A549 treated with AZD2906 at 1 μM for 4 hours (cell line): ENCODE results near the gene ADAMTS4. TPM values are rescaled to one million over a fixed set of nuclear protein-coding genes. Genes with fewer than 3 reads are reported as not detected.

ENCODE experiments used
- total RNA-seq: library from RNA; stranded (reverse); fragments of 200-300 nt; extraction: Qiagen RNA extraction; gene quantifications from 5 replicates; pipeline ENCODE4 v1.2.3, GENCODE V29; 2022

Gene ADAMTS4, protein sequence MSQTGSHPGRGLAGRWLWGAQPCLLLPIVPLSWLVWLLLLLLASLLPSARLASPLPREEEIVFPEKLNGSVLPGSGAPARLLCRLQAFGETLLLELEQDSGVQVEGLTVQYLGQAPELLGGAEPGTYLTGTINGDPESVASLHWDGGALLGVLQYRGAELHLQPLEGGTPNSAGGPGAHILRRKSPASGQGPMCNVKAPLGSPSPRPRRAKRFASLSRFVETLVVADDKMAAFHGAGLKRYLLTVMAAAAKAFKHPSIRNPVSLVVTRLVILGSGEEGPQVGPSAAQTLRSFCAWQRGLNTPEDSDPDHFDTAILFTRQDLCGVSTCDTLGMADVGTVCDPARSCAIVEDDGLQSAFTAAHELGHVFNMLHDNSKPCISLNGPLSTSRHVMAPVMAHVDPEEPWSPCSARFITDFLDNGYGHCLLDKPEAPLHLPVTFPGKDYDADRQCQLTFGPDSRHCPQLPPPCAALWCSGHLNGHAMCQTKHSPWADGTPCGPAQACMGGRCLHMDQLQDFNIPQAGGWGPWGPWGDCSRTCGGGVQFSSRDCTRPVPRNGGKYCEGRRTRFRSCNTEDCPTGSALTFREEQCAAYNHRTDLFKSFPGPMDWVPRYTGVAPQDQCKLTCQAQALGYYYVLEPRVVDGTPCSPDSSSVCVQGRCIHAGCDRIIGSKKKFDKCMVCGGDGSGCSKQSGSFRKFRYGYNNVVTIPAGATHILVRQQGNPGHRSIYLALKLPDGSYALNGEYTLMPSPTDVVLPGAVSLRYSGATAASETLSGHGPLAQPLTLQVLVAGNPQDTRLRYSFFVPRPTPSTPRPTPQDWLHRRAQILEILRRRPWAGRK
- 0.01 to 0.02 TPM (median 0.01 TPM) in 4 of 5 replicates, not detected in the other for total RNA-seq

DNA sequence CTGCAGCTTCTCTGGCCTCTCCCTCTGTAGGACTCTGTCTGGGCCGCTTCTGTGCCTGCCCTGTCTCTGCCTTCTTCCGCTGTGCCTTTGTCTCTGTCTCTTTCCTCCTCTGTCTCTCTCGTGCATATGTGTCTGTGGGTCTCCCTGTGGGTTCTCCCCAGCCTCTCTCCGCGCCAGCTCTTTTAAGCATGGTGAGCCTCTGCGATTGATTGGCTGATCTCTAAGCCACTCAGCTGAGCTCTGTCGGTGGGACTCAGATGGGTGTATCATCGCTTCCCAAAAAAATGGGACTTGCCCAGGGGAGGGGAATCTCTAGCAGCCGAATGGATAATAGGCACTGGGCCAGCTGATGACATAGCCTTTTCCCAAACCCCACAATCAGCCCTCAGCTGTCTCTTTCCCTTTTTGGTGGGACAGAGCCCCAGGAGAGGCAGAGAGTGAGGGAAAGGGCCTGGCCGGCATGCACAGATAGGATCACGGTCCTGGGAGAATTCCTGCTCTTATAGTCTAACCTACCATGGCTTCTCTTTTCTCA lies at the start of gene ADAMTS4:
Gene ADAMTS4 (minus strand): TSS at position 158 of the 535 bp plus-strand sequence. CDS start 427 bp downstream, outside the sequence.

DNA sequence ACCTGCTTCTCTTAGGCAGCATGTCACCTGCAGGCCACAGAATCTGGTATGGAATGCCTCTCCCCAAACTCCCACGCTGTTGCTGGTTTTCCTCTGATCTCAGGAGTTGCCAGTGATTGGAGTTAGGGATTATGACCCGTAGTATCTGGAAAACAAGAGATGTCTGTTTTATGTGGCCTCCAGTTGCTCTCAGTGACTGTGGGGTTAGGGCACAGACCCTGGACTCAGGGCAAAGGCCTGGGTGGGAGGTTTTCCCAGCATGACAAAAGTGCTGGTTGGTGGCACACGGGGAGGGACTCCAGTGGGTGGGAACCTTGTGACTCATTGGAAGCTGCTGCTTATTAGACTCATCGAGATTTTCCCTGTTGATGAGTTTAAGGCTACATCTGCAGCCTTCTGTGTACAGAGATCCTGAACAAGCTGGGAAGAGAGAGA lies 39.2 kb upstream of the ADAMTS4 start, which contains the start of gene NR1I3:
Gene NR1I3 (minus strand): TSS at position 165 of the 435 bp plus-strand sequence. CDS start 1,638 bp downstream, outside the sequence.

DNA sequence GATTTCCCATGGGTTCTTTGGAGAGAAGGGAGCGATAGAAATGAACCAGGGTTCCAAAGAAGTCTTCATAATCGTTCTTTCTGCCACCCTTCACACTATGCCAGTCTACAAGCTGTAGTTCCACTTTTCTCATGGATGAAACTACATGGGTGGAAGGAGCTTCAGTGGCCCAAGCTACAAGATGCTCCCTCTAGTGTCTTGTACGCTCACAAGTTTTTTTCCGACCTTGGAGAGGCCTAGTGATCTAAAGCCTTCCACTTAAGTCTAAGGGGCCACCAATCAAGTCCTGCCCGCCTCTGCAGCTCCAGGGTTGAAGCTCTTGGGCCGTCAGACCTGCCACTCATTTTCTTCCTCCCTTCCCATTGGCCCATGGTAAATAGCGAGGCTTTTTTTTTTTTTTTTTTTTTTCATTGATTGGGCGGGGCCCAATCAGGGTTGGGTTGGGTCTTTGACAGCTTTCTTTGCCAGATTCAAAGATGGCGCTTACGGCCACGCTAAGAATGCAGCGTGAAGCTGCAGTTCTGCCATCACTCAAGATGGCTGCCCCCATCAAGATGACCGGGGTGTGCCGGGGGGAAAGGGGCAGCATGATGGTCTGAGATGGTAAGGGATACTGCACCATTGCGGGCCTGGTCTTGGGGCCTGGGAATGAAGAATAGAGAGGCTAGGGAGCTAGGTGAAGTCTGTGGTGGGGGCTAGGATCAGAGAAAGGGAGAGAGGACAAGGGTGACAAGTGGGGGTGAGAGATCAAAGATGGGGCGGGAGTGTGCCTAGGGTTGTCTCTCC lies 26.9 kb upstream of the ADAMTS4 start, which contains the start of gene TOMM40L:
Gene TOMM40L (plus strand): TSS at position 527 of the 786 bp plus-strand sequence. CDS start 430 bp downstream, outside the sequence.

DNA sequence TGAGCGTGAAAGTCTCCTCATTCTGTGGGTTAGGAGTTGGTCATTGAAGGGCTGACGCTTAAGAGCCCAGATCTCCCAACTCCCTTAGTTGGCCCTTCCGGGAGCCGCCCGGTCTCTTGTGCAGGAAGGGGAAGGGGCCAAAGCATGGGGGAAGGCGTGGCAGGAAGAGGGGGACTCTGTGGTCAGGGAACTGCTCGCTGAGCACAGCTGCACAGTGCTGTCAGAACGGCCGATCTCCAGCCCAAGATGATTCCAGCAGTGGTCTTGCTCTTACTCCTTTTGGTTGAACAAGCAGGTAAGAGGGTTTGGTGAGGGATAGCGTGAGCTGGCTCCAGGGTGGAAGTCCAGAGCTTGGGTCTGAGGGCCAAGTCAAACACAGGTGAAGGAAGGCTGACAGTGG lies 16.2 kb upstream of the ADAMTS4 start, which contains the start of gene FCER1G:
Gene FCER1G (plus strand): TSS at position 220 of the 400 bp plus-strand sequence. CDS start 27 bp downstream, at position 247.

DNA sequence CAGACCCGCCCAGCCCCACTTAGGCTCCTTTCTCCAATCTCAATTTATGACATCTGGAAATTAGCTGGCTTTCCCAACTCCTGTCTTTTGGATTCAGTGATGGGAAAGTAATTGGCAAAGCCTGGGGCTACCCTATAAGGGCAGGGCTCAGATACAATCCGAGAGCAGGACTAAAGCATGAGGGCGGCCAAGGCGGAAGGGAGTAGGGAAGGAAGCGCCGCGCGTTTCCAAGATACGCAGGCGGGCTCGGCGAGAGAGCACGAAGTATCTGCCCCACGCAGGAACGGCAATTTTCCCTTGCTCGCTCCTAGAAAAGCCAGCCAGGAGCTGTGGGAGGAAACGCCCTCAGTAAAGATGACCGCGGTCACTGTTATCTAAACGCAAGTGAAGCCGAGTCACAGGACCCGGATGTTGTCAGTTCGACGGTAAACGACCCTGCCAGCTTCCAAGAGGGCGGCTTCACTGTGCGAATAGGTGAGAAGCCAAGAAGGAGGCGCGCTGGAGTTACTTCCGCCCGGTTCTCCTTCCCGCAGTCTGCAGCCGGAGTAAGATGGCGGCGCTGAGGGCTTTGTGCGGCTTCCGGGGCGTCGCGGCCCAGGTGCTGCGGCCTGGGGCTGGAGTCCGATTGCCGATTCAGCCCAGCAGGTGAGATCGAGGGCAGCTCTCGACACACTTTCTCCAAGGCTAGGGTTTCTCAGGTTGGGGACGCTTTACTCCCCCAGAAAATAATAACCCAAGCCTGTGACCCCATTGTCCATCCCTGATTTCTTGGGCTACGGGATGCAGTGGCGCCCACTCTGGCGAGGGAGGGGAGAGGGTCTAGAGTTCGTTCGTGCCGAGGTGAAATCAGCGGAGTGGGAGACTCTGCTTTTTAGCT lies 3.2 kb upstream of the ADAMTS4 start, which contains the start of gene NDUFS2:
Gene NDUFS2 (plus strand): TSS at position 532 of the 877 bp plus-strand sequence. CDS start 19 bp downstream, at position 551.

GRCh38 chr1:161177112-161177935 lies 21.5 kb downstream of the ADAMTS4 start, which contains the start of gene B4GALT3:
TSS of gene B4GALT3 (minus strand) at chr1:161177507. CDS start at chr1:161176060, 1,447 bp downstream.

DNA sequence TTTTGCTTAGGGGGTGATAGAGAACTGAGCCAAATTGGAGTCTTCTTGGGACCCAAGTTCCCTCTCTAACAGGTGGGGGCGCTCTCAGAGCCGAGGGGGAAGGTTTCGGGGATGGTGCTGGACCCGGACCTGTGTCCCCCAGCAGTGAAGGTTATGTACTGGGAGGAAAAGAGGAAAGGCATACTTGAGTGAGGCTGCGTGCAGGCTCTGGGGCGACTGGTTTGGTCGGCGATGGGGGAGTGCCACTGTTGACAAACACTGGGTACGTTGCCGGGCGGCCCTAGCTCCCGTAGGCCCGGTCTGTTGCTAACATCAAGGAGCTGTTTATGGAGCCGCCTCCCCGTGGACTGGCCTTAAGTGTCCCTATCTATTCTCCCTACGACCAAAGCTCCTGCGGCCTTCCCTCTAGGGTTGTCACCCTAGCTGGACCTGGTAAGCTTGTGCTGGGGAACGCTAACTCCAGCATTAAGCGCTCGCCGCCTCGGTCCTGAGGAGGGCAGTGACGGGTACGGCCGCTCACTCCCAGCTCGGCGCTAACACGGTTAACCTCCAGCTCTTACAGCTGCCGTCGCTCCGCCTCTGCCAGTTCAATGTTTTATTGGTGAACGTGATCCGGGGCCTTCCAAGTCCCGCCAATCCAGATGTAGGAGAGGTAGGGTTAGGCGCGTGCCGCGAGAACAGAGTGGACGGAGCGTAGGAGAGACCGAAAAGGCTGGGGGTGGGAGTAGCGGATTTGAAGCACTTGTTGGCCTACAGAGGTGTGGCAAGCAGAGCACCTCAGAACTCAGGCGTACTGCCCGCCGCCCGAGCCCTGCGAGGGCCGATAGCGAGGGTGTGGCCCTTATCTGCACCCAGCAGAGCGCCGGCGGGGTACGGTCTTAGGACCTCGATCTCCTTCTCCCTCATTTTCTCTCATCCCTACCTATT lies 32.8 kb downstream of the ADAMTS4 start, which contains the start of gene PPOX:
Gene PPOX (plus strand): TSS at position 685 of the 927 bp plus-strand sequence. CDS start 422 bp downstream, outside the sequence.

GRCh38 chr1:161159087-161159912 lies 39.6 kb downstream of the ADAMTS4 start, which contains the start of gene USP21:
TSS of gene USP21 (plus strand) at chr1:161159500. CDS start at chr1:161160641, 1,141 bp downstream.

DNA sequence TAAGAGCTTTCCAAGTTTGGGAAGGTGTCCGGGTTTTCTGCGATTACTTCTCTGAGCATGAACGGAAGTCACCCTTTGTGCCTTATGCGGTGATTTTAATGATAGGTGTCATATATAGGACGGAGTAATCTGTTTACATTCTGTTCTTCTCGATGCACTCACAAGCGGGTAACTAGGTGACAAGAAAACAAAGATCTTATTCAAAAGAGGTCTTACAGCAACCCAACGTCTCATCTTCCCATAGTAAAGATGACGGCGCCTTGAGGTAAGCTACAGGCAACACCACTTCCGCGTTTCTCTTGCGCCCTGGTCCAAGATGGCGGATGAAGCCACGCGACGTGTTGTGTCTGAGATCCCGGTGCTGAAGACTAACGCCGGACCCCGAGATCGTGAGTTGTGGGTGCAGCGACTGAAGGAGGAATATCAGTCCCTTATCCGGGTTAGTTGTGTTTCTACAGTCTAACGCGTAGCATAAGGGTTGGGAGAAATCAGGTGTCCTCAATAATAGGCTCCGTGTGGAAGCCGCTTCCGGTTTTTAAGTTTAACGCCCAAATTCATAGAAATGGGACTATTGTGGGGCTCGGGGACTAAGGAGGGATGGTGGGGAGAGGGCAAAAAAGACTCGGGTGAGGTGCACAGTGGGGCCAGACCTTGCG lies 45.0 kb downstream of the ADAMTS4 start, which contains the start of gene UFC1:
Gene UFC1 (plus strand): TSS at position 297 of the 656 bp plus-strand sequence. CDS start 20 bp downstream, at position 317.

Other genes with a start within 250 kb of the ADAMTS4 start
- gene ITLN2, start 244.2 kb downstream of the ADAMTS4 start, total RNA-seq, result 0.64 to 0.98 TPM (median 0.83 TPM) in 5 replicates
- 48.2 to 73.2 TPM (median 62.9 TPM) in 5 replicates for gene F11R, start 177.9 kb downstream of the ADAMTS4 start, total RNA-seq
- 0.15 to 0.48 TPM (median 0.26 TPM) in 3 of 5 replicates, not detected in the others for gene TSTD1, start 160.1 kb downstream of the ADAMTS4 start, total RNA-seq
- 42.5 to 51.3 TPM (median 49.0 TPM) in 5 replicates for gene USF1, start 153.1 kb downstream of the ADAMTS4 start, total RNA-seq
- gene ARHGAP30, start 129.2 kb downstream of the ADAMTS4 start, total RNA-seq, result 0.07 to 0.09 TPM (median 0.07 TPM) in 5 replicates
- gene NECTIN4, start 109.5 kb downstream of the ADAMTS4 start, total RNA-seq, result 1.6 to 1.9 TPM (median 1.8 TPM) in 5 replicates
- gene KLHDC9, start 100.7 kb downstream of the ADAMTS4 start, total RNA-seq, result 1.8 to 2.1 TPM (median 1.8 TPM) in 5 replicates
- gene PFDN2, start 81.0 kb downstream of the ADAMTS4 start, total RNA-seq, result 98.5 to 110 TPM (median 106 TPM) in 5 replicates
- gene NIT1, start 80.9 kb downstream of the ADAMTS4 start, total RNA-seq, result 25.8 to 32.2 TPM (median 31.0 TPM) in 5 replicates
- gene DEDD, start 66.4 kb downstream of the ADAMTS4 start, total RNA-seq, result 30.9 to 35.3 TPM (median 31.4 TPM) in 5 replicates
- 87.5 to 144 TPM (median 90.2 TPM) in 5 replicates for gene UFC1, start 45.1 kb downstream of the ADAMTS4 start, total RNA-seq
- gene USP21, start 39.6 kb downstream of the ADAMTS4 start, total RNA-seq, result 15.8 to 24.1 TPM (median 22.5 TPM) in 5 replicates
- gene PPOX, start 32.6 kb downstream of the ADAMTS4 start, total RNA-seq, result 12.2 to 15.7 TPM (median 15.2 TPM) in 5 replicates
- gene B4GALT3, start 21.5 kb downstream of the ADAMTS4 start, total RNA-seq, result 20.3 to 25.7 TPM (median 24.3 TPM) in 5 replicates
- 78.6 to 115 TPM (median 82.0 TPM) in 5 replicates for gene NDUFS2, start 3.3 kb upstream of the ADAMTS4 start, total RNA-seq
- gene FCER1G, start 16.2 kb upstream of the ADAMTS4 start, total RNA-seq, result 0.17 to 0.33 TPM in 2 of 5 replicates, not detected in the others
- 0.95 to 1.9 TPM in 2 of 5 replicates, not detected in the others for gene APOA2, start 24.6 kb upstream of the ADAMTS4 start, total RNA-seq
- gene TOMM40L, start 27.0 kb upstream of the ADAMTS4 start, total RNA-seq, result 10.6 to 12.5 TPM (median 12.2 TPM) in 5 replicates
- 0.07 TPM in 1 of 5 replicates, not detected in the others for gene NR1I3, start 39.1 kb upstream of the ADAMTS4 start, total RNA-seq
- gene PCP4L1, start 59.7 kb upstream of the ADAMTS4 start, total RNA-seq, result 0.06 to 0.15 TPM (median 0.07 TPM) in 5 replicates
- gene MPZ, start 110.9 kb upstream of the ADAMTS4 start, total RNA-seq, result 0.12 to 0.36 TPM (median 0.24 TPM) in 5 replicates
- gene SDHC, start 115.3 kb upstream of the ADAMTS4 start, total RNA-seq, result 238 to 251 TPM (median 241 TPM) in 5 replicates
- 0.16 to 0.22 TPM (median 0.18 TPM) in 5 replicates for gene CFAP126, start 168.8 kb upstream of the ADAMTS4 start, total RNA-seq